Measurements from ENCODE around the gene RFNG. TPM values are rescaled to one million over a fixed set of nuclear protein-coding genes. Genes with fewer than 3 reads are reported as not detected.

The RFNG gene
- total RNA-seq, 1 donor = 37.2 TPM

DNA sequence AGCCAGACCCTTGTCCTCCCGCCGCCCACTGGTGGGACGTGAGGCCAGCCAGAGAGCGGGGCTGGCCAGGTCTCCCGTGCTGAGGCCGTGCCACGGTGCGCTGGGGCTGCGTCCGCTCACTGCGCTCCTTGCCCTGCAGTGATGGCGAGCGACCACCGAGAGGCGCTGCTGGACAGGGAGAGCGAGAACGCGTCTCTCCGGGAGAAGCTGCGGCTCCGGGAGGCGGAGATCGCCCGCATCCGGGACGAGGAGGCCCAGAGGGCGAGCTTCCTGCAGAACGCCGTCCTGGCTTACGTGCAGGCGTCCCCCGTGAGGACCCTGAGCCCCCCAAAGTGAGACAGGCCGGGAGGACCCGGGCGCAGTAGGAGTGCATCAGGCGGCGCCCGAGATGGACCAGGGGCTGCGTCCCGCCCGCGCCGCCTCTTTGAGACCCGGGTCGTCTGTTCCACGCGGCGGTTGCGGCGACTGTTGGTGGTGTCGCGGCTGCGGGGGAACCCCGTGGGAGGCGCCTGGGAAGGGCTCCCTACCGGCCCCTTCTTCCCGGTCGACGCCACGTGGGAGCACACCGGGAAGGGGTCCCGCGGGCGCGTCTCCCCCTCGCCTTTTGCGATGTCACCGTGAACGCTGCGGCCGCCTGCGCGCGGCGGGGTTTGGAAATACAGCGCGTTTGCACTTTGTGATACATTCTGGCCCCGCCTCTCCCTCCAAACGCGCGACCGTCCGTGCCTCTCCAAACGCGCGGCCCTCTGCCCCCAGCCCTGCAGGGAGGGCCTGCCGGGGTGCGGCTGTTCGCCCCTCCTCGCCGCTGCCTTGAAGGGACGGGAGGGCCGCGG lies 20.9 kb downstream of the RFNG start:
- peak; percentile 69 to 83 (median 76) for DNase-seq (ENCODE audit: low read depth in 2 of 3, low spot score in 2 of 3)

DNA sequence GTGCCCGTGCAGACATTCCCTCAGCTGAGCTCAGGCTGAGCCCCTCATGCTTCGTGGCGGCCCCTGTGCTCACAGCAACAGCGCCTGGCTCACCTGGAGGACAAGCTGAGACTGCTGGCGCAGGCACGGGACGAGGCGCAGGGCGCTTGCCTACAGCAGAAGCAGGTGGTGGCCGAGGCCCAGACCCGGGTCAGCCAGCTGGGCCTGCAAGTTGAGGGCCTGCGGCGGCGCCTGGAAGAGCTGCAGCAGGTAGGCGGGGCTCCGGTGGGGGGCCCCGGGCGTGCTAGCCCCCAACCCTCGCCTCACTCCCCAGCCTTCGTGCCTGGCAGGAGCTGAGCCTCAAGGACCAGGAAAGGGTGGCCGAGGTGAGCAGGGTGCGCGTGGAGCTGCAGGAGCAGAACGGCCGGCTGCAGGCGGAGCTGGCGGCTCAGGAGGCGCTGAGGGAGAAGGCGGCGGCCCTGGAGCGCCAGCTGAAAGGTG lies 21.6 kb downstream of the RFNG start:
- DNase-seq (ENCODE audit: low read depth in 2 of 3, low spot score in 2 of 3) = no peak

GRCh38 chr17:82029391-82029790 lies 22.2 kb downstream of the RFNG start:
- DNase-seq (ENCODE audit: low read depth in 2 of 3, low spot score in 2 of 3) = no peak

GRCh38 chr17:82028966-82029365 lies 22.6 kb downstream of the RFNG start:
- DNase-seq (ENCODE audit: low read depth in 2 of 3, low spot score in 2 of 3) = no peak

DNA sequence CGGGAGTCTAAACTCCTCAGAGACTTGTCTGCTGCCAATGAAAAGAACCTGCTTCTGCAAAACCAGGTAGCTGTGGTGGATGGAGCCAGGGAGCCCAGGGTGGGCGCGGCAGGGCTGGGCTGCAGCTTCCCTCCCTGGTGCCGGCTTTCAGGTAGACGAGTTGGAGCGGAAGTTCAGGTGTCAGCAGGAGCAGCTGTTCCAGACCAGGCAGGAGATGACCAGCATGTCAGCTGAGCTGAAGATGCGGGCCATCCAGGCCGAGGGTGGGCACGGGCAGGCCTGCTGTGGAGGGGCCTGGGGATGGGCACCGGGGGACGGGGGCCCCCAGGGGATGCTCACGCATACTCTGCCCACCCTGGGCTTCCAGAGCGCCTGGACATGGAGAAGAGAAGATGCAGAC lies 23.4 kb downstream of the RFNG start:
- no peak for DNase-seq (ENCODE audit: low read depth in 2 of 3, low spot score in 2 of 3)

DNA sequence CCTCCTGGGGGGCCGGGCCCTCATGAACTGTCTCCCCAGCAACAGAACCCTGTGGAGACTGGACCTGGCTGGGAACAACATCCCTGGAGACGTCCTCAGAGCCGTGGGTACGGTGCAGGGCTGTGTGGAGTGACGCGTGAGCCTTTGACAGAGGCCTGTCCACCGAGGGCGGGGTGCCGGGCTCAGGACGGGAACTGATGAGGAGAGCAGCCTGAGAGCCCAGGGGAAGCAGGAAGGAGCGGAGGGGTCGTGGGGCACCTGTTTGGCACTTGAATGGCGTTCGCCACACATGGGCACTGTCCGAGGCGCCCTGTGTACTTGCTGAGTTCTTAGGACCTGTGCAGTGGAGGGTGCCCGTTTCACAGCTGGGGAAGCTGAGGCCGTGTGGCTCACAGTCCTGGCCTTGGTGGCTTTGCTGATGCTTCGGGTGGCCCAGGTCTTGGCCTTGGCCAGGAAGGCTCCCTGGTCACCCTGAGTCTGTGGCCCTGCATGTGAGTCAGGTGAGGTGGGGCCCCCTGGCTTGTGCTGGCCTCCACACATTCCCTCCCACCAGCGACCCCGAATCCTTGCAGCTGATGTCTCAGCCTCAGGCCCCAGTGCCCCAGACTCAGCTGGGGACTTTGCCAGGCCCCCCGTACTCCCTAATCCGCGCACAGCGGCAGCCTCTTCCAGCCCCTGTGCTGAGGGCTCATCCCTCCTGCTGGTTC lies 26.1 kb downstream of the RFNG start:
- DNase-seq (ENCODE audit: low read depth in 2 of 3, low spot score in 2 of 3) = no peak

DNA sequence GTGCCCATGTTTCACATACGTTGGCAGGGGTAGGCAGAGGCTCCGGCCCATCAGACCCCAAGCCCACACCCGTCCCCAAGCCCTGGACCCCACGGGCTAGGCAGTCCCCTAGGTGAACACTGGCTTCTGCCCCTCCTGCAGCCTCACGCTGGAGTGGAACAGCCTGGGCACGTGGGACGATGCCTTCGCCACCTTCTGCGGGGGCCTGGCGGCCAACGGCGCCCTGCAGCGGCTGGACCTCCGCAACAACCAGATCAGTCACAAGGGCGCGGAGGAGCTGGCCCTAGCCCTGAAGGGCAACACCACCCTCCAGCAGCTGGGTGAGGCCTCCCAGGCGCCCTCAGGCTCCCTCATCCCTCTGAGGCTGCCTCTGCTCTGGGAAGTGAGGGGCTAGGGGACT lies 26.8 kb downstream of the RFNG start:
- DNase-seq (ENCODE audit: low read depth in 2 of 3, low spot score in 2 of 3) = no peak

DNA sequence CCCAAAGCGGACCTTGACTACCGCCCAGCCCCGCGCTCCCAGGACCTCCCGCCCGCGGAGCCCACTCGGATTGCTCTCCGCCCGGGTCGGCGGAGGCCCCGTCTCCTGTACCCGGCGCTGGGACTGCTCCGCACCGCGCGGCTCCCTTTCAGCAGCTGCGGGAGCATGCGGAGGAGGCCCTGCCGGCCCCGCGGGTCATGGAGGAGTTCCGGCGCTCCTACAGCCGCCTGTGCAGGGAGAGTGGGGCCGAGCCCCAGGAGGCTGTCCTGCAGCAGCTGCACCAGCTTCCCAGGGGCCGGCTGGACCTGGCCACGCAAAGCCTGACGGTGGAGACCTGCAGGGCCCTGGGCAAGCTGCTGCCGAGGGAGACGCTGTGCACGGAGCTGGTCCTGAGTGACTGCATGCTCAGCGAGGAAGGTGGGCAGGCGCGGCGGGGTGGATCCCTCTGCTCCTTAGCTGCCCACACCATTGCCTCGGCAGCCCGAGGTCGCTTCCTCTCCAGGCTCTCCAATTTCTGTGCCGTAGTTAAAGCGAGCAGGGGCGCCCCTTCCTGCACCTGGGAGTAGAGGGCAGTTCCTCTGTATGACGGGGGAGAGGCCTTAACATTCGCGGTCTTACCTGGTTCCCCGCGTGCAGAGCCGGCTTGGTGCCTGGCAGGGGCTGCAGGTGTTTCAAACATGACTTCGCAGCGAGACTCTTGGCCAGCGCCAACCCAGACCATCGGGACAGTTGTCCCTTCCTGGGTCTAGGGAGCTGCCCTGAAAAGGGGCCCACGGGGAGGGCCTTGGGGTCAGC lies 28.0 kb downstream of the RFNG start:
- peak in 1 of 3 donors; percentile 21 for DNase-seq (ENCODE audit: low read depth in 2 of 3, low spot score in 2 of 3)

DNA sequence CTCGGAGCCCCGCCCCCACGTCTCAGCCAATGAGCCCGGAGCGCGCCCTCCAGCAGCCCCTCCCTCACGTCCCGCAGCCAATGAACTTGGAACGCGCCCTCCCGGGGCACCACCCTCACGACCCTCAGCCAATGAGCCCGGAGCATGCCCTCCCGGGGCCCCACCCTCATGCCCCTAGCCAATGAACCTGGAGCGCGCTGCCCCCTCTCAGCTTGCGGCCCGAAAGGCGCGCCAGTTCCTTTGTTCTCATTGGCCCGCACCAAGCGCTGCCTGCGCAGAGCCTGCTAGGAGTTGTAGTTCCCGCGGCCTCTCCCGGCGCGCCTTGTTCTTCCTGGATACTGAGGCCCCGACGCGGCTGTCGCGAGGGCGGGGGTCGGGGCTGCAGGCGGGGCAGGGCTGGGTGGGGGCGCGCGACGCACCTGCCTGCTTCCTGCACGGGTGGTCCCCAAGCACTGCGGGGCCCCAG lies 28.6 kb downstream of the RFNG start, which contains the start of gene LRRC45:
TSS of gene LRRC45 (plus strand) at position 325 of the 466 bp plus-strand sequence. CDS start 339 bp downstream, outside the sequence.
- peak; percentile 93 to 100 (median 99) for DNase-seq (ENCODE audit: low read depth in 2 of 3, low spot score in 2 of 3)

- no peak for DNase-seq (ENCODE audit: low read depth in 2 of 3, low spot score in 2 of 3)
These were observed 29.2 kb downstream of the RFNG start, which contains the start of gene CENPX for GRCh38 chr17:82022310-82022980. Gene CENPX, minus strand, starts transcription at chr17:82022878. Its CDS starts 17 bp downstream, at chr17:82022861.

GRCh38 chr17:82021900-82022309 lies 29.7 kb downstream of the RFNG start:
- no peak for DNase-seq (ENCODE audit: low read depth in 2 of 3, low spot score in 2 of 3)

DNA sequence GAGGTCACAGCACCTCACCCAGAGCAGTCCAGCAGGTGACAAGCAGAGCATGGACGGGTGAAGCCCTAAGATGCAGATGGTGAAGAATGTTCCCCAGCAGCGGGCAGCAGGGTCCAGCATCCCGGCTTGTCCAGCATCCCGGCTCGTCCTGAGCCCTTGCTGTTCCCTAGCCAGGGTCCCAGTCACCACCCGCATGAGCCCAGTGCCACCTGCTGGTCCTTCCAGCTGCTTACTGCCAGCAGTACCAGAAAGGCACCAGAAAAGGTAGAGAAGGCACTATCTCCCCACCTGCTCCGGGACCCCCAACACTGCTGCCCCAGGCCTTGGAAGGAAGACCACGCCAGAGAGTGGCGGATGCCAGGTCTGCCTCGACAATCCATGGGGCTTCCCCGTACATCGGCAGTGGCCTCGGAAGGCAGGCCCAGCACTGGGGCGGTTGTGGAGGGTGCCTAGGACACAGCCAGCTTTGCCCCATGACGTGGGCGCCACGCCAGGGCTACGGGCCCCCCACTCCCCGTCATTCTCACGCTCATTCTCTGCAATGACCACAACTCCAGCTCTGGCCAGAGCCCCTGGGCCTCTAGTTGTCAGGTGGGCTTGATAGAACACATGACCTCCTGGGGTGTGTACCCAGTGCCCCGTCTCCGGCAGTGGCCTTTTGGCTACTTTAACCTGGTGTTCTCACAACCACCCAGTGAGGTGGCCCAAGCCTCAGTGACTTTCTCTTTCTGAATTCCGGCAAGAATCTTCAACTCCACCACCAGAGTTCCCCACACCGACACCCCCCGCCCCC lies 30.3 kb downstream of the RFNG start:
- DNase-seq (ENCODE audit: low read depth in 2 of 3, low spot score in 2 of 3) = peak in 2 of 3 donors; percentile 48 to 74

- no peak for DNase-seq (ENCODE audit: low read depth in 2 of 3, low spot score in 2 of 3)
These were observed 31.0 kb downstream of the RFNG start for GRCh38 chr17:82020572-82021106.

DNA sequence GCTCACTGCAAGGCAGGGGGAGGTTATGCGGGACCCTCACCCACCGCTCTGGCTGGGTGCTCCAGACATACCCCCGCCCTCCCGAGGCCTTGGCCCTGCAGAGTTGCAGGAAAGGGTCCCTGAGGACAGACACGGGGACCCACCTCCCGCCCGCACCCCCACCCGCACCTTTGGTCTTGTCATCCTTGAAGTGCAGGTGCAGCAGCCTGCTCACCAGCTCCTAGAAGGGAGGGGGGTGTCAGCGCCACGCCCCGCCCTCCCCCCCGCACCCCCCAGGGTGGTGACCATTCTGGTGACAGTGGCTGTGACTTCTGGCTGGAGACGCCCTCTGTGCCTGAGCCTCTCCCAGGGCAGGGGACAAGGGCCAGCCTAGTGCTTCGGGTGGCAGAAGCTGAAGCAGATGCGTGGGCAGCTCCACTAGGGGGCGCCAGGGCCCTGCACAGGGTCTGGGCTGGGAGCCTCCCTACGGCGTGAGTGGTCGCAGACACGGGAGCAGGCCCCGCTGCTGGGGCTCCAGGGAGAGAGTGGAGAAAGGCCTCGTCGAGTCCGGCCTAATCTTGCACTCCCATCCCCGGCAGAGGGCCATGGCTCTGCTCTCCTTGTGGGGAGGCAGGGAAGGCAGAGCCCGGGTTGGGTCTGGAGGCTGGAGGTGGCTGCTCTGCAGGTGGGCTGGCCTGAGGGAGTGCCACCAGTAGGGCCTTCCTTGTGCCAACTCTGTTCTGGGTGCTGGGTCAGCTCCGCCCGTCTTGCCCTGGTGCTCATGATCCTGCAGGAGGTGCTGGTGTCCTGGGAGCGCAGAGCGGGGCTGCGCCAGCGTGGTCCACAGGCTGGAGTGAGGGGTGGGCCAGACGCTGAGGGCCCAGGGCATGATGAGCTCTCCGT lies 31.7 kb downstream of the RFNG start:
- peak in 2 of 3 donors; percentile 43 to 51 for DNase-seq (ENCODE audit: low read depth in 2 of 3, low spot score in 2 of 3)

GRCh38 chr17:82018989-82019689 lies 32.5 kb downstream of the RFNG start:
- no peak for DNase-seq (ENCODE audit: low read depth in 2 of 3, low spot score in 2 of 3)

- no peak for DNase-seq (ENCODE audit: low read depth in 2 of 3, low spot score in 2 of 3)
These were observed 33.2 kb downstream of the RFNG start for GRCh38 chr17:82018152-82018988.

All from hematopoietic multipotent progenitor cell (in vitro differentiated cells).